Esophagus muscularis mucosa (tissue), 4 donors: ENCODE measurements around the gene RNF43.

Experiments
- EP300 ChIP-seq: sonication (generic); formaldehyde crosslinking; IDR thresholded peaks from one replicate; pipeline ENCODE4 v1.6.1; 2017; ENCODE audit warnings: antibody characterized with exemption
- POLR2A ChIP-seq: fragments of 450-650 bp; IDR thresholded peaks from one replicate; pipeline ENCODE4 v1.6.1; 2017; ENCODE audit warnings: antibody characterized with exemption, moderate library complexity, mild to moderate bottlenecking, low read depth
- POLR2AphosphoS5 ChIP-seq, 2 donors: sonication (generic); formaldehyde crosslinking; IDR thresholded peaks; one replicate each; pipeline ENCODE4 v1.6.1; 2017; ENCODE audit warnings: antibody characterized with exemption in 2 of 2
- TF ChIP-seq, protein P1 (sequence below), 3 experiments: fragments of 200-600 bp in 2 of 3; fragments of 450-650 bp in 1 of 3; sonication (generic) in 2 of 3; IDR thresholded peaks; one replicate each; pipeline ENCODE4 v1.5.1; 2017 to 2019; ENCODE audit warnings: antibody characterized with exemption in 3 of 3, mild to moderate bottlenecking in 2 of 3, moderate library complexity in 1 of 3

DNA sequence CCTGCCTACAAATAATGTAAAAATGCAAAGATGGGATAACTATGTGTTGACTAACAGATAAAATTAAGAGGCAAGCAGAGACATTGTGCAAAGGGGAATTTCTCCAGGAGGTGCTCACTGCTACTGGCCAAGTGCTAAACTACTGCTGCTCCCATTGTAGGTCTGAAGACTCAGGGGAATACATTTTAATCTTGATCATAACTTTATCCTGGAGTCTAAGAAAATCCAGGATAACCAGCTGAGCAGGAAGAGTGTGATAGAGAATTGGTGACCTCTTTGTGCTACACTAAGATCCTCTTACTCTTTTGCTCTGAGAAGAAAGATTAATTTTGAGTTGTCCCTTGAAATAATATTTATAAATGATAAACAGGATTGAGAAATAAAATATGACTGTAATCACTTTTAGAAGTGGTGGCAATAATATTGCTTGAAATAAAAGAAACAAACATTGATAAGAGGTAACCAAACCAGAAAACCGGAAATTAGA, 5.9 kb downstream of the RNF43 start:
- TF ChIP-seq, protein P1, sequence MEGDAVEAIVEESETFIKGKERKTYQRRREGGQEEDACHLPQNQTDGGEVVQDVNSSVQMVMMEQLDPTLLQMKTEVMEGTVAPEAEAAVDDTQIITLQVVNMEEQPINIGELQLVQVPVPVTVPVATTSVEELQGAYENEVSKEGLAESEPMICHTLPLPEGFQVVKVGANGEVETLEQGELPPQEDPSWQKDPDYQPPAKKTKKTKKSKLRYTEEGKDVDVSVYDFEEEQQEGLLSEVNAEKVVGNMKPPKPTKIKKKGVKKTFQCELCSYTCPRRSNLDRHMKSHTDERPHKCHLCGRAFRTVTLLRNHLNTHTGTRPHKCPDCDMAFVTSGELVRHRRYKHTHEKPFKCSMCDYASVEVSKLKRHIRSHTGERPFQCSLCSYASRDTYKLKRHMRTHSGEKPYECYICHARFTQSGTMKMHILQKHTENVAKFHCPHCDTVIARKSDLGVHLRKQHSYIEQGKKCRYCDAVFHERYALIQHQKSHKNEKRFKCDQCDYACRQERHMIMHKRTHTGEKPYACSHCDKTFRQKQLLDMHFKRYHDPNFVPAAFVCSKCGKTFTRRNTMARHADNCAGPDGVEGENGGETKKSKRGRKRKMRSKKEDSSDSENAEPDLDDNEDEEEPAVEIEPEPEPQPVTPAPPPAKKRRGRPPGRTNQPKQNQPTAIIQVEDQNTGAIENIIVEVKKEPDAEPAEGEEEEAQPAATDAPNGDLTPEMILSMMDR (IDR thresholded peaks at IDR 0.05) = no peak
- no peak for TF ChIP-seq POLR2AphosphoS5 (IDR thresholded peaks at IDR 0.05)
- no peak for TF ChIP-seq EP300
- TF ChIP-seq POLR2A = no peak
